Ovary (tissue), 9 donors: ENCODE data around the gene ACSF3. TPM values are rescaled to one million over a fixed set of nuclear protein-coding genes. Genes with fewer than 3 reads are reported as not detected.

Experiments used
- DNase-seq, 5 donors: peaks; one replicate each; pipeline ENCODE4 v3.0.0-alpha.2; 2019 to 2020
- H3K27ac ChIP-seq, 2 donors: fragments of 200-600 bp; one replicate each; pipeline versions ENCODE4 v1.5.1 to v1.8.0; 2019 to 2022
- H3K27me3 ChIP-seq: fragments of 200-600 bp; one replicate; pipeline ENCODE4 v1.8.0; 2022
- H3K36me3 ChIP-seq: fragments of 200-600 bp; sonication (generic); one replicate; pipeline ENCODE4 v1.5.1; 2019
- H3K4me1 ChIP-seq: one replicate; pipeline ENCODE4 v1.8.1; 2013; ENCODE audit warnings: mild to moderate bottlenecking, moderate library complexity; ENCODE audit not compliant: insufficient read depth
- H3K4me3 ChIP-seq: fragments of 200-600 bp; sonication (generic); one replicate; pipeline ENCODE4 v1.5.1; 2017
- H3K9me3 ChIP-seq, 2 donors: fragments of 200-600 bp in 1 of 2; sonication (generic) in 1 of 2; one replicate each; pipeline versions ENCODE4 v1.5.1 to v1.8.1; 2013 to 2019; ENCODE audit warnings: mild to moderate bottlenecking in 1 of 2, moderate library complexity in 1 of 2
- CTCF ChIP-seq, 3 donors: fragments of 450-650 bp in 2 of 3; fragments of 200-600 bp in 1 of 3; IDR thresholded peaks; one replicate each; pipeline versions ENCODE4 v1.5.1 to v1.8.0; 2016 to 2022; ENCODE audit warnings: antibody characterized with exemption in 3 of 3, mild to moderate bottlenecking in 1 of 3
- EP300 ChIP-seq: sonication (generic); formaldehyde crosslinking; IDR thresholded peaks from one replicate; pipeline ENCODE4 v1.6.1; 2017; ENCODE audit warnings: antibody characterized with exemption
- POLR2A ChIP-seq: fragments of 450-650 bp; IDR thresholded peaks from one replicate; pipeline ENCODE4 v1.6.1; 2017; ENCODE audit warnings: antibody characterized with exemption, mild to moderate bottlenecking, moderate library complexity
- WGBS, 3 donors: extraction: QIAGEN DNeasy Blood & Tissue Kit in 1 of 3; methylation state at CpG; one replicate each; pipeline versions ENCODE4 v1.1.5 to v1.1.7; 2013 to 2017; 5-methylcytosine and 5-hydroxymethylcytosine counted together
- intact Hi-C, 4 donors: fragments of 100-400 bp; cut with DNase I; formaldehyde crosslinking; loops; one replicate each; pipeline versions ENCODE4 v1.11.0 to v1.15.1; 2022 to 2023
- polyA plus RNA-seq, 2 donors: library from polyadenylated mRNA; stranded (reverse); fragments of 200-250 nt in 1 of 2; fragments of 350-450 nt in 1 of 2; fragmentation: Illumina TruSeq in 1 of 2; extraction: RNeasy Lipid Tissue Mini Kit (QIAGEN cat#74804) in 1 of 2; gene quantifications; one replicate each; pipeline ENCODE4 v1.2.3, GENCODE V29; 2013 to 2014
- total RNA-seq, 7 donors: library from RNA; depleted of rRNA in 2 of 7; stranded (reverse); fragments of >200 nt in 2 of 7; fragmentation: NEBNext Ultra II Directional in 3 of 7; extraction: Animal tissue kit (Norgen Biotek cat#: 25700) in 3 of 7; gene quantifications; one replicate each; pipeline versions ENCODE4 v1.1.0 to v1.2.4, GENCODE V29; 2016 to 2023
- donor health status: DM: no; HTN: no; CAD: no; lungs with moderate emphysema.
- donor health status: DM: no; HTN: no; CAD: no.
- donor health status: Bipolar disorder and iron deficiency.
- donor health status: DM: yes; HTN: yes; CAD: no.
- donor health status: DM: no; HTN: no; CAD: no.
- donor health status: DM: yes; HTN: yes; CAD: no.

Gene ACSF3
- total and polyA plus RNA-seq, 9 donors = 16.2 to 40.9 (median 28.0) TPM

- intact Hi-C loops = no loop called here
- no peak overlapping the region for H3K4me3 ChIP-seq
- no peaks in the 10 kb centered on the region for H3K36me3 ChIP-seq
- H3K27ac ChIP-seq = no peak overlapping the region
- peaks cover 7% of the 10 kb centered on the region for H3K4me1 ChIP-seq
- no peak for DNase-seq
- WGBS, 3 donors = 70 to 76% (median 75%) methylated on average over 21 of the region's 21 CpGs
- H3K27me3 ChIP-seq = no peaks in the 10 kb centered on the region
- H3K9me3 ChIP-seq = no peaks in the 10 kb centered on the region
- no peak for TF ChIP-seq CTCF (IDR thresholded peaks at IDR 0.05)
- TF ChIP-seq POLR2A = no peak
- no peak for TF ChIP-seq EP300
Observed at GRCh38 chr16:89095491-89095951, 1.9 kb downstream of the ACSF3 start.

GRCh38 chr16:89096042-89096717, 2.5 kb downstream of the ACSF3 start:
- H3K27ac ChIP-seq = no peak overlapping the region
- no peaks in the 10 kb centered on the region for H3K36me3 ChIP-seq
- H3K27me3 ChIP-seq = no peaks in the 10 kb centered on the region
- no peak for DNase-seq
- H3K4me3 ChIP-seq = no peak overlapping the region
- peaks cover 7% of the 10 kb centered on the region for H3K4me1 ChIP-seq
- intact Hi-C loops = no loop called here
- no peaks in the 10 kb centered on the region for H3K9me3 ChIP-seq
- TF ChIP-seq CTCF (IDR thresholded peaks at IDR 0.05) (no peak), EP300 (no peak), POLR2A (no peak)
- WGBS, 3 donors = 80 to 87% (median 84%) methylated on average over 17 to 20 of the region's 20 CpGs

GRCh38 chr16:89096768-89097391, 3.2 kb downstream of the ACSF3 start:
- Histone ChIP-seq H3K36me3 (no peaks in the 10 kb centered on the region), H3K27ac (no peak overlapping the region), H3K4me1 (peaks cover 7% of the 10 kb centered on the region), H3K9me3 (no peaks in the 10 kb centered on the region), H3K27me3 (no peaks in the 10 kb centered on the region), H3K4me3 (no peak overlapping the region)
- intact Hi-C loops = no loop called here
- no peak for TF ChIP-seq CTCF (IDR thresholded peaks at IDR 0.05)
- TF ChIP-seq POLR2A = no peak
- TF ChIP-seq EP300 = no peak
- 84 to 86% (median 85%) methylated on average over 24 of the region's 24 CpGs for WGBS, 3 donors
- no peak for DNase-seq

- Histone ChIP-seq H3K9me3 (no peaks in the 10 kb centered on the region), H3K36me3 (no peaks in the 10 kb centered on the region), H3K4me1 (peaks cover 7% of the 10 kb centered on the region), H3K4me3 (no peak overlapping the region), H3K27ac (no peak overlapping the region), H3K27me3 (no peaks in the 10 kb centered on the region)
- intact Hi-C loops = no loop called here
- WGBS, 3 donors = 83 to 88% (median 84%) methylated on average over 14 of the region's 14 CpGs
- TF ChIP-seq POLR2A (no peak), CTCF (IDR thresholded peaks at IDR 0.05) (no peak), EP300 (no peak)
- DNase-seq = no peak
Observed at GRCh38 chr16:89097392-89097772, 3.7 kb downstream of the ACSF3 start.
